GM18505 (cell line): ENCODE measurements around the gene PRG3.
"Not testable (repeated sequence)": the region's sequence is repeated elsewhere in the genome, so short reads cannot be mapped to it uniquely, and the experiment has no call there.

ENCODE experiments used
- ATAC-seq: cut with Tn5 transposase; IDR thresholded peaks from one replicate; pipeline ENCODE4 v1.9.1; 2021; ENCODE audit not compliant: unreplicated experiment
- POLR2A ChIP-seq: IDR thresholded peaks from 4 replicates; pipeline ENCODE4 v1.6.1; 2011; ENCODE audit warnings: borderline replicate concordance; ENCODE audit not compliant: insufficient read depth, insufficient read length; ENCODE audit errors: extremely low read depth

PRG3 gene

DNA sequence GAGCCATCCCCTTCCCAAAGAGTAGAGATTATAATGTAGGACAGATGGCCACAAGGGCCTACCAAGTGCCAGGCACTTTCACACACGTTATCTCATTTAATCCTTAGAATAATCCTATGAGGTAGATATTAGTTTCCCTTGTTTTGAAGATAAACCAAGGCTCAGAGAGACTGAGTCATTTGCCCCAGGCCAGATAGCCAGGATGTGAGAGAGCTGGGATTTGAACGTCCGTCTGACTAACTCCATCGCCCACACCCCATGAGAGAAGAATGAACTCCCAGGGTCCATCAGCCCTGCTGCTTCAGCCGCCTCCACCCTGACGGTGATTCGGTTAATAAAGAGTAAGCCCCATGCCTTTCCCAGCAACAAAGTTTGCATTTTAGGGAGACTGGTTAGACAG lies 10.7 kb downstream of the PRG3 start:
- ATAC-seq, result no peak
- TF ChIP-seq POLR2A, result no peak

DNA sequence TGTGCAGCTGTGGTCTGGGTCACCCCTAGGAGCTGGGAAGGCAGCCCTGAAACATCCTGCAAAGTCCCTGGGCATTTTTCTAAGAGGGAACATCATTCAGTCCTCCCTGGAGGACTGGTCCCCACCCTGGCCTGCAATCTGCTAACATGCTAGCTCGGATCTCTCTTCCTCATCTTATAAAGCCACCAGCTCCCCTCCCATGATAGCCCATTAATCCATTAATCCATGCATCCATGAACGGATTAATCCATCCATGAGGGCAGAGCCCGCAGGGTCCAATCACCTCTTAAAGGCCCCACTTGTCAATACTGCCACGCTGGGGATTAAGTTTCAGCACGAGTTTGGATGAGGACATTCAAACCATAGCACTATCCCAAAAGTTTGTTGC lies 12.1 kb downstream of the PRG3 start:
- no peak for ATAC-seq
- no peak for TF ChIP-seq POLR2A

- no peak for ATAC-seq
- TF ChIP-seq POLR2A, result no peak
Measured at GRCh38 chr11:57368106-57368844, 12.7 kb downstream of the PRG3 start.

GRCh38 chr11:57364851-57365660 lies 15.9 kb downstream of the PRG3 start:
- ATAC-seq, result no peak
- TF ChIP-seq POLR2A, result no peak

- ATAC-seq, result no peak
- TF ChIP-seq POLR2A, result no peak
Measured at GRCh38 chr11:57363131-57364080, 17.5 kb downstream of the PRG3 start.

GRCh38 chr11:57361926-57362325 lies 19.0 kb downstream of the PRG3 start:
- no peak for TF ChIP-seq POLR2A
- no peak for ATAC-seq

DNA sequence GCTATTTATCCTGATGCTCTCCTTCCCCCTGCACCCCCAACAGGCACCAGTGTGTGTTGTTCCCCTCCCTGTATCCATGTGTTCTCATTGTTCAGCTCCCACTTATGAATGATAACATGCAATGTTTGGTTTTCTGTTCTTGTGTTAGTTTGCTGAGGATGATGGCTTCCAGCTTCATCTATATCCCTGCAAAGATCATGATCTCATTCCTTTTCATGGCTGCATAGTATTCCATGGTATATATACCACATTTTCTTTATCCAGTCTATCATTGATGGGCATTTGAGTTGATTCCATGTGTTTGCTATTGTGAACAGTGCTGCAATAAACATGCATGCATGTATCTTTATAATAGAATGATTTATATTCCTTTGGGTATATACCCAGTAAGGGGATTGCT lies 19.5 kb downstream of the PRG3 start:
- ATAC-seq, result not testable (repeated sequence)

GRCh38 chr11:57360991-57361390 lies 20.0 kb downstream of the PRG3 start:
- no peak for ATAC-seq

GRCh38 chr11:57359896-57360690 lies 20.9 kb downstream of the PRG3 start:
- no peak for ATAC-seq
- TF ChIP-seq POLR2A, result no peak

More at GRCh38 chr11:57360991-57361390, 20.0 kb downstream of the PRG3 start:
- no peak for TF ChIP-seq POLR2A

- no peak for ATAC-seq
- no peak for TF ChIP-seq POLR2A
Measured at GRCh38 chr11:57359396-57359795, 21.6 kb downstream of the PRG3 start.

GRCh38 chr11:57358991-57359390 lies 22.0 kb downstream of the PRG3 start:
- no peak for TF ChIP-seq POLR2A
- ATAC-seq, result no peak

DNA sequence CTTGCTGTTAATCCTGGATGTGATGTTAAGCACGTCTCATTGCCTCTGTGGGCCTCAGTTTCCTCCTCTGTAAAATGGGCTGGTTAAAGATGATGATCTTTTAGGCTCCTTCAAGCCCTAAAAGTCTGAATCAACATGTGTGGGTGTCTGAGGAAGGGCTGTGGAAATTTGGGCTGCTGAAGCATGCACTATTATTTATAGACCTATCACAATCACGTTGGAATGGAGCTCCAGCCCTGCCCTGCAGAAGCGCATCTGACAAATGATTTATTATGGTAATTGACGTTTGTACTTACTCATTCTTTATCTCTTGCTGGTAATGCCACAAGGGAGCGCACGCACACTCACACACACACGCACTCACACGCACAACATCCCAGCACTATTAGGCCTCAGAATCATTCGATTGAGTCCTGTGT lies 22.4 kb downstream of the PRG3 start:
- TF ChIP-seq POLR2A, result no peak

More for the DNA sequence above, 22.4 kb downstream of the PRG3 start:
- ATAC-seq, result no peak
